GM12878 (cell line): Measurements from ENCODE around the gene ZNF341. TPM values are rescaled to one million over a fixed set of nuclear protein-coding genes. Genes with fewer than 3 reads are reported as not detected.

Source experiments
- ATAC-seq: fragments of 200-7000 bp; cut with Tn5 transposase; 3 replicates; pipeline ENCODE4 v1.9.1; 2020; ENCODE audit warnings: mild to moderate bottlenecking, moderate library complexity
- BruUV-seq: library from RNA; stranded (reverse); fragments of 400-500 nt; replicated peaks from 2 replicates; lab custom pipeline; 2021; lab: Mats Ljungman, UMichigan
- CTCF ChIA-PET: fragments of 300-600 bp; sonication (Branson Sonifier 250); formaldehyde crosslinking; extraction: SDS; loops from one replicate; lab custom pipeline; 2021; ENCODE audit warnings: inconsistent platforms; lab: Yijun Ruan, JAX
- POLR2A ChIA-PET: fragments of 350-600 bp; formaldehyde crosslinking; extraction: SDS; loops from one replicate; lab custom pipeline; 2021; ENCODE audit warnings: inconsistent platforms; lab: Charles Lee
- RAD21 ChIA-PET: fragments of 300-600 bp; sonication (Branson Sonifier 250); formaldehyde crosslinking; loops from one replicate; lab custom pipeline; 2023; ENCODE audit warnings: antibody characterized with exemption; ENCODE audit not compliant: unreplicated experiment; lab: Charles Lee
- SMC1A ChIA-PET: fragments of 300-600 bp; sonication (Branson Sonifier 250); formaldehyde crosslinking; loops from one replicate; lab custom pipeline; 2023; ENCODE audit not compliant: unreplicated experiment, uncharacterized antibody; lab: Charles Lee
- DNase-seq: peaks from one replicate; pipeline ENCODE4 v3.0.0-alpha.2; 2011; ENCODE audit warnings: low read depth, low spot score
- FAIRE-seq: peaks from 3 replicates; lab custom pipeline; 2011; peaks lifted over from hg19 to GRCh38; lab: Jason Lieb, UNC
- H2AFZ ChIP-seq: 2 replicates; pipeline ENCODE4 v1.6.0; 2011; ENCODE audit warnings: low read depth, low read length, control low read depth; ENCODE audit not compliant: control insufficient read depth
- H3K27ac ChIP-seq: 2 replicates; pipeline ENCODE4 v1.5.1; 2011; ENCODE audit warnings: control low read depth; ENCODE audit not compliant: control insufficient read depth, insufficient read depth
- H3K27me3 ChIP-seq, 2 experiments: replicated peaks in 1 of 2; 2 replicates each; pipeline versions ENCODE4 v1.6.0 to v1.6.1; 2011; ENCODE audit warnings: low read length in 1 of 2; ENCODE audit not compliant: control insufficient read depth in 2 of 2, insufficient read depth in 2 of 2
- H3K36me3 ChIP-seq, 2 experiments: 2 replicates each; pipeline ENCODE4 v1.5.1; 2011; ENCODE audit warnings: low read length in 1 of 2; ENCODE audit not compliant: control insufficient read depth in 2 of 2, insufficient read depth in 2 of 2
- H3K4me1 ChIP-seq: 2 replicates; pipeline ENCODE4 v1.6.1; 2011; ENCODE audit warnings: mild to moderate bottlenecking, low read length, moderate library complexity, mixed read lengths; ENCODE audit not compliant: control insufficient read depth, insufficient read depth
- H3K4me2 ChIP-seq: 2 replicates; pipeline ENCODE4 v1.6.0; 2011; ENCODE audit warnings: control low read depth; ENCODE audit not compliant: control insufficient read depth, insufficient read depth
- H3K4me3 ChIP-seq: fragments of 200-600 bp; sonication (generic); 2 replicates; pipeline ENCODE4 v1.5.1; 2016
- H3K79me2 ChIP-seq: 2 replicates; pipeline ENCODE4 v1.6.0; 2011; ENCODE audit warnings: low read length; ENCODE audit not compliant: control insufficient read depth, insufficient read depth
- H3K9ac ChIP-seq: 2 replicates; pipeline ENCODE4 v1.8.0; 2011; ENCODE audit warnings: low read length, control low read depth, mixed read lengths; ENCODE audit not compliant: control insufficient read depth, insufficient read depth
- H3K9me3 ChIP-seq: replicated peaks from 3 replicates; pipeline ENCODE4 v1.5.1; 2011; ENCODE audit warnings: mild to moderate bottlenecking, low read length; ENCODE audit not compliant: control insufficient read depth, insufficient read depth
- H4K20me1 ChIP-seq: 2 replicates; pipeline ENCODE4 v1.6.0; 2011; ENCODE audit not compliant: control insufficient read depth, insufficient read depth
- CTCF ChIP-seq, 3 experiments: IDR thresholded peaks in 2 of 3; conservative IDR thresholded peaks in 1 of 3; 2 replicates each; pipeline ENCODE4 v1.5.1; 2011; ENCODE audit warnings: low read depth in 3 of 3, low read length in 3 of 3, mild to moderate bottlenecking in 3 of 3, control low read depth in 2 of 3, moderate library complexity in 2 of 3, inconsistent platforms in 1 of 3, mixed read lengths in 1 of 3; ENCODE audit not compliant: control insufficient read depth in 2 of 3, insufficient read depth in 1 of 3; ENCODE audit errors: extremely low read depth in 1 of 3
- FOXM1 ChIP-seq: IDR thresholded peaks from 2 replicates; pipeline ENCODE4 v1.6.1; 2012; ENCODE audit warnings: low read depth, mild to moderate bottlenecking, inconsistent platforms, low read length, moderate library complexity
- KDM1A ChIP-seq: fragments of 200-600 bp; sonication (generic); IDR thresholded peaks from 2 replicates; pipeline ENCODE4 v1.6.1; 2016; ENCODE audit warnings: borderline replicate concordance
- MEF2B ChIP-seq: fragments of 450-650 bp; IDR thresholded peaks from 2 replicates; pipeline ENCODE4 v1.6.1; 2018; ENCODE audit warnings: mild to moderate bottlenecking, moderate library complexity; ENCODE audit not compliant: partially characterized antibody, poor library complexity, severe bottlenecking
- STAT1 ChIP-seq: fragments of 450-650 bp; conservative IDR thresholded peaks from 2 replicates; pipeline ENCODE4 v1.6.1; 2014; ENCODE audit warnings: antibody characterized with exemption, mild to moderate bottlenecking
- SUZ12 ChIP-seq: fragments of 200-600 bp; sonication (generic); IDR thresholded peaks from one replicate; pipeline ENCODE4 v1.6.1; 2018; ENCODE audit warnings: antibody characterized with exemption, mild to moderate bottlenecking; ENCODE audit not compliant: unreplicated experiment
- TAF1 ChIP-seq: IDR thresholded peaks from 2 replicates; pipeline ENCODE4 v1.6.1; 2011; ENCODE audit warnings: mild to moderate bottlenecking, low read depth, low read length, borderline replicate concordance
- TCF3 ChIP-seq: IDR thresholded peaks from 2 replicates; pipeline ENCODE4 v1.6.1; 2012; ENCODE audit warnings: low read depth, mild to moderate bottlenecking, low read length, borderline replicate concordance; ENCODE audit not compliant: insufficient read depth
- USF2 ChIP-seq: IDR thresholded peaks from 2 replicates; pipeline ENCODE4 v1.6.1; 2011; ENCODE audit warnings: low read depth, low read length, improper control_type of control experiment, borderline replicate concordance
- WGBS: methylation state at CpG from one replicate; pipeline ENCODE4 v1.1.6; 2016; ENCODE audit warnings: low lambda C conversion rate; ENCODE audit not compliant: insufficient replicate concordance, insufficient coverage; ENCODE audit errors: missing lambda C conversion rate; 5-methylcytosine and 5-hydroxymethylcytosine counted together
- in situ Hi-C: fragments of 300-500 bp; cut with MboI; formaldehyde crosslinking; loops from 9 replicates; pipeline ENCODE4 v1.14.3; 2018; ENCODE audit warnings: mixed read lengths
- intact Hi-C: fragments of 100-400 bp; cut with micrococcal nuclease; formaldehyde crosslinking; loops from one replicate; pipeline ENCODE4 v1.14.2; 2022; ENCODE audit not compliant: unreplicated experiment
- polyA plus RNA-seq, 11 experiments: library from polyadenylated mRNA; depleted of rRNA in 4 of 11; unstranded in 6 of 11; stranded (reverse) in 5 of 11; fragments of >200 nt; fragmentation: Nextera tagmentation in 4 of 11; fragmentation: Illumina TruSeq in 1 of 11; extraction: Ambion mirVana in 4 of 11; extraction: Trizol in 1 of 11; gene quantifications; 1 replicate in 1 of 11; 2 replicates in 10 of 11; pipeline versions ENCODE4 v1.2.1 to v1.2.3, GENCODE V29; 2011 to 2016; ENCODE audit warnings: inconsistent platforms in 2 of 11, missing spikeins in 2 of 11, low read depth in 1 of 11
- total RNA-seq, 4 experiments: library from RNA; depleted of rRNA in 3 of 4; stranded (reverse); fragments of >200 nt in 3 of 4; fragmentation: Illumina TruSeq in 1 of 4; extraction: Trizol in 1 of 4; gene quantifications; 2 replicates each; pipeline versions ENCODE4 v1.2.1 to v1.2.3, GENCODE V29; 2013 to 2021

ZNF341 gene
- total and polyA plus RNA-seq, 10 of the 15 experiments (the other 5 are each of a cell fraction or from before 2014, with no cell fraction given) = 0.18 to 5.0 (median 2.6) TPM

DNA sequence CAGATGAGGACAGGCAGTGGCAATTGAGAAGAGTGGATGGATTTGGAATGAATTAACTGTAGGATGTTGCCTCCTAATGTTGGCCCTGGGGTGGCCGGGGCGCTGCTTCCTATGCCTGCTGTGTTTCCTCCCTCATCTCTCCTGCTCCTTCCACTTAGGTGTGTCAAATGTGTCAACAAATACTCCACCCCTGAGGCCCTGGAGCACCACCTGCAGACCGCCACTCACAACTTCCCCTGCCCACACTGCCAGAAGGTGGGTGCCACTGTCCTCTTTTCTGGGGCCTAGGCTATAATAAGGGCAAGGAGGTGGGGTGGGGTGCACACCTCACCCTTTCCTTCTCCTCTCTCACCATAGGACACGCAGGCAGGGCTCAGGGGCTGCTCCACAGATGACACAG lies 49.3 kb downstream of the ZNF341 start:
- POLR2A ChIA-PET = interaction anchor here (0.7 kb wide), 1 partner anchor 483 kb away, joined by 4 read pairs; no protein-coding TSS in a partner anchor
- H4K20me1 ChIP-seq = no peaks in the 10 kb centered on the region
- H3K27ac ChIP-seq = no peak overlapping the region
- H3K4me3 ChIP-seq = no peak overlapping the region
- no peaks in the 10 kb centered on the region for H3K9me3 ChIP-seq
- intact Hi-C loops (no loop called here), in situ Hi-C loops (no loop called here)
- CTCF ChIA-PET = no interaction called here
- peaks cover 42% of the 10 kb centered on the region for H3K4me1 ChIP-seq
- WGBS = 100% methylated on average over 4 of the region's 4 CpGs
- SMC1A ChIA-PET = no interaction called here
- no peak for ATAC-seq
- H3K79me2 ChIP-seq = no peaks in the 10 kb centered on the region
- no peaks in the 10 kb centered on the region for H3K27me3 ChIP-seq
- no peak overlapping the region for H3K9ac ChIP-seq
- RAD21 ChIA-PET = interaction anchor here (1.1 kb wide), 1 partner anchor 9 kb away, joined by 3 read pairs; no protein-coding TSS in a partner anchor
- H2AFZ ChIP-seq = no peak overlapping the region
- H3K36me3 ChIP-seq = no peaks in the 10 kb centered on the region; a peak in 1 of 4 replicates
- no TSS peak for BruUV-seq
- DNase-seq = no peak
- TF ChIP-seq TCF3 = no peak
- TF ChIP-seq MEF2B = no peak
- no peak for TF ChIP-seq CTCF (IDR thresholded peaks at IDR 0.05 in 2 of 3, conservative IDR thresholded peaks at IDR 0.05 in 1 of 3; ENCODE audit: control insufficient read depth in 2 of 3, extremely low read depth in 1 of 3, insufficient read depth in 1 of 3, low read depth in 3 of 3, low read length in 3 of 3)
- no peak for TF ChIP-seq TAF1
- no peak for TF ChIP-seq SUZ12
- TF ChIP-seq KDM1A = no peak
- TF ChIP-seq FOXM1 = no peak
- TF ChIP-seq STAT1 = no peak
- no peak for TF ChIP-seq USF2
- H3K4me2 ChIP-seq = no peak overlapping the region
- no peak for FAIRE-seq
